Measurements from ENCODE around the gene EPC1.
"Not testable (repeated sequence)": the region's sequence is repeated elsewhere in the genome, so short reads cannot be mapped to it uniquely, and the experiment has no call there.

Gene EPC1

GRCh38 chr10:32229788-32230187 is 117.2 kb downstream of the EPC1 start:
- not testable (repeated sequence) for DNase-seq

GRCh38 chr10:32229170-32229569 is 117.8 kb downstream of the EPC1 start:
- DNase-seq = no peak

GRCh38 chr10:32227802-32228201 is 119.2 kb downstream of the EPC1 start:
- DNase-seq = no peak

GRCh38 chr10:32226624-32227023 is 120.3 kb downstream of the EPC1 start:
- DNase-seq = no peak

GRCh38 chr10:32225976-32226375 is 121.0 kb downstream of the EPC1 start:
- no peak for DNase-seq

GRCh38 chr10:32222376-32222775 is 124.6 kb downstream of the EPC1 start:
- DNase-seq = not testable (repeated sequence)

- not testable (repeated sequence) for DNase-seq
These were observed 127.8 kb downstream of the EPC1 start for GRCh38 chr10:32219156-32219555.

- DNase-seq = not testable (repeated sequence)
These were observed 128.5 kb downstream of the EPC1 start for GRCh38 chr10:32218206-32219044.

Measured in RPMI8226 (cell line).